Bronchial epithelial cell (primary cell): ENCODE data around the gene CTRL. TPM values are rescaled to one million over a fixed set of nuclear protein-coding genes. Genes with fewer than 3 reads are reported as not detected.
A peak's percentile ranks its signal among the peaks of the same experiment; 100 is the strongest.

Source experiments
- DNase-seq: peaks from one replicate; pipeline ENCODE4 v3.0.0-alpha.2; 2010; ENCODE audit warnings: low read depth
- FAIRE-seq: peaks from 2 replicates; lab custom pipeline; 2011; peaks lifted over from hg19 to GRCh38; lab: Jason Lieb, UNC
- H3K27me3 ChIP-seq: 2 replicates; pipeline ENCODE4 v1.5.1; 2011; ENCODE audit warnings: low read length; ENCODE audit not compliant: control insufficient read depth, insufficient read depth
- H3K36me3 ChIP-seq: 2 replicates; pipeline ENCODE4 v1.5.1; 2011; ENCODE audit warnings: low read length; ENCODE audit not compliant: control insufficient read depth, insufficient read depth
- H3K4me3 ChIP-seq: 2 replicates; pipeline ENCODE4 v1.5.1; 2011; ENCODE audit warnings: mild to moderate bottlenecking, low read depth, low read length, control low read depth
- total RNA-seq: library from RNA; depleted of rRNA; stranded (reverse); fragments of >200 nt; gene quantifications from 2 replicates; pipeline ENCODE4 v1.2.1, GENCODE V29; 2014
- TF ChIP-seq, protein P1 (sequence below): IDR thresholded peaks from 2 replicates; pipeline ENCODE4 v1.5.1; 2011; ENCODE audit warnings: mild to moderate bottlenecking, moderate library complexity, low read length, control low read depth, inconsistent platforms; ENCODE audit not compliant: insufficient read depth, severe bottlenecking

CTRL gene
- total RNA-seq, 1 donor from 2014 or later: 0.26 TPM

DNA sequence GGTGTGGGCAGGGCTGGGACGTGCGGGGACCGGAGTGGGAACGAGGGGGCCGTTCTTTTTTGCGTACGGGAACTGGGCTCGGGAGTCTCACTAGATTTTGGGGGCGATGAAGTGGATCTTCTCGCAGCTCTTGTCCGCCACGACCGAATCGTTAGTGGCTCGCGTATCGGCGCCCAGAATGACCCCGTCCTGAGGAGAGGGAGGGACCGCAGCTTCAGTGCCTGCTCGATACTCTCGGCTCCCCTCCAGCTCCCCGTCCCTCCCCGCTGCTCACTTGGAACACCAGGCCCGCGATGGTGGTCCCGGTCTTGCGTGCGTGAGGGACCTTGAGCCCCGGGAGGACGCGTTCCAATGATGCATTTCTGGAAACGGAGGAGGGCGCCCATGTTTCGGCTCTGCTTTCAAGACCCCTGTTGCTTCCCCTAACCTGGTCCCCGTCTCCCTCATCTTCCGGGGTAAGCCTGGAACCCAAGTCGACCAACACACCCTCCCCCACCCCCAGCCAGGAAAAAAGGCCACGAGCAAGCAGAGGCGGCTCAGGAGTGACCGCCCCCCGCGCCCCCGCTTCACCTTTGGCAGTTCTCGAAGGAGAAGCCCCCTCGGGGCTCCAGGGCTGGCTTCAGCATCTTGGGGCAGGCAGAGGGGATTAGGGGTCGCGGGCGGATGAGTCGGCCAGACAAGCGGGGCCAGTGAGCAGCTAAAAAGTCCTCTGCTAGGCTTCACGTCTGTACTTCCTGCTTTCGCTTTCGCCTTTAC is 4.6 kb upstream of the CTRL start, which contains the start of gene PSMB10:
Gene PSMB10, minus strand, starts transcription at position 727 of the 756 bp plus-strand sequence. Its CDS starts 101 bp downstream, at position 626.
- FAIRE-seq (no peak), DNase-seq (peak; percentile 29)
- Histone ChIP-seq H3K36me3 (peaks cover 3% of the 10 kb centered on the region), H3K27me3 (no peaks in the 10 kb centered on the region), H3K4me3 (peak within 1 kb of the TSS; percentile 97)
- TF ChIP-seq, protein P1, sequence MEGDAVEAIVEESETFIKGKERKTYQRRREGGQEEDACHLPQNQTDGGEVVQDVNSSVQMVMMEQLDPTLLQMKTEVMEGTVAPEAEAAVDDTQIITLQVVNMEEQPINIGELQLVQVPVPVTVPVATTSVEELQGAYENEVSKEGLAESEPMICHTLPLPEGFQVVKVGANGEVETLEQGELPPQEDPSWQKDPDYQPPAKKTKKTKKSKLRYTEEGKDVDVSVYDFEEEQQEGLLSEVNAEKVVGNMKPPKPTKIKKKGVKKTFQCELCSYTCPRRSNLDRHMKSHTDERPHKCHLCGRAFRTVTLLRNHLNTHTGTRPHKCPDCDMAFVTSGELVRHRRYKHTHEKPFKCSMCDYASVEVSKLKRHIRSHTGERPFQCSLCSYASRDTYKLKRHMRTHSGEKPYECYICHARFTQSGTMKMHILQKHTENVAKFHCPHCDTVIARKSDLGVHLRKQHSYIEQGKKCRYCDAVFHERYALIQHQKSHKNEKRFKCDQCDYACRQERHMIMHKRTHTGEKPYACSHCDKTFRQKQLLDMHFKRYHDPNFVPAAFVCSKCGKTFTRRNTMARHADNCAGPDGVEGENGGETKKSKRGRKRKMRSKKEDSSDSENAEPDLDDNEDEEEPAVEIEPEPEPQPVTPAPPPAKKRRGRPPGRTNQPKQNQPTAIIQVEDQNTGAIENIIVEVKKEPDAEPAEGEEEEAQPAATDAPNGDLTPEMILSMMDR: no peak

DNA sequence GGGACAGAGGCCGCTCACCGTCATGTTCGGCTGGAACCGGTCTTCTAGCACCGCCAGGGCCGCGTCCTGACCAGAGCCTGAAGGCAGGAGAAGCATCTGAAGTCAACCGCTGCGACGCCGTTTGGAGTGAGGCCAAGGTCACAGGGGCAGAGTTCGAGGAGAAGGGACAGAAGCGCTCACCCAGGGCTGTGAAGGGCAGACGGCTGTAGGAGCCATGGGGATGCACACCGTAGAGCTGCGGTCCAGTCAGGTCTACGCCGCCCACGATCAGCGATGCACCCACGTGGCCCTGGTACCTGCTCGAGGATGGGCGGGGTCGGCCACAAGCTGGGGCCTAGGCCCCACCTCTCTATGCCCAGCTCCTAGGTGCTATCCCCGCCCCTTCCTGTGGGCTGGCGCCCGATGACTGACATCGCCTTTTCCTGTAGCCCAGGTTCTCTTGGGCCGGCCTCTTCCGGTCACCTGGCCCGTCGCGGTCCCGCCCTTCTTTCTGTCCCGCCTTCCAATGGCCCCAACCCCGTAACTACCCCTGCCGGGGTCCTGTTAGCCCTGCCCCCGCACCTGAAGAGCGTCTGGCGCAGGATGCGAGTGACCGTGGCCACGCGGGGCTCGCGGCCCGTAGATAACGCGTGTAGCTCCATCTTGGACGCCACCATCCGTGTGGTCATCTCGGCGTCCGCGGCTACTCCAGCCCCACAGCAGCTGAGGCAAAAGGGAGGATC is 3.9 kb upstream of the CTRL start:
- Histone ChIP-seq H3K36me3 (peaks cover 3% of the 10 kb centered on the region), H3K4me3 (peak overlapping the region; percentile 97), H3K27me3 (no peaks in the 10 kb centered on the region)
- TF ChIP-seq, protein P1: no peak
- FAIRE-seq (peak; percentile 70), DNase-seq (peak; percentile 96)

DNA sequence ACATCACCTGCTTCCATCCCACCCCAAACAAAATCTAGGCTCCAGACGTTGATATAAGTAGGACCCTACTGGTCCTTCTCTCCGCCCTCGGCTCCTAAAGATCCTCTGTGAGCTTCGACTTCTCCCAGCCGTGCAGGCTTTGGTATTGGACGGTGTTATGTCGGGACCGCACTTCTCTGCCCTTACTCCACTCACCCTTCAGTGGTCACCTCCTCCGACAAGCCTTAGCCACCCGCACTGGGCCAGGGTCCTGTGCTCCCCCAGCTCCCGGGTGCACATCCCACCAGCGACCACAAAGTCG is 3.4 kb upstream of the CTRL start:
- TF ChIP-seq, protein P1: no peak
- peak overlapping the region; percentile 97 for H3K4me3 ChIP-seq
- DNase-seq (no peak), FAIRE-seq (no peak)
- H3K36me3 ChIP-seq: peaks cover 3% of the 10 kb centered on the region
- H3K27me3 ChIP-seq: no peaks in the 10 kb centered on the region

DNA sequence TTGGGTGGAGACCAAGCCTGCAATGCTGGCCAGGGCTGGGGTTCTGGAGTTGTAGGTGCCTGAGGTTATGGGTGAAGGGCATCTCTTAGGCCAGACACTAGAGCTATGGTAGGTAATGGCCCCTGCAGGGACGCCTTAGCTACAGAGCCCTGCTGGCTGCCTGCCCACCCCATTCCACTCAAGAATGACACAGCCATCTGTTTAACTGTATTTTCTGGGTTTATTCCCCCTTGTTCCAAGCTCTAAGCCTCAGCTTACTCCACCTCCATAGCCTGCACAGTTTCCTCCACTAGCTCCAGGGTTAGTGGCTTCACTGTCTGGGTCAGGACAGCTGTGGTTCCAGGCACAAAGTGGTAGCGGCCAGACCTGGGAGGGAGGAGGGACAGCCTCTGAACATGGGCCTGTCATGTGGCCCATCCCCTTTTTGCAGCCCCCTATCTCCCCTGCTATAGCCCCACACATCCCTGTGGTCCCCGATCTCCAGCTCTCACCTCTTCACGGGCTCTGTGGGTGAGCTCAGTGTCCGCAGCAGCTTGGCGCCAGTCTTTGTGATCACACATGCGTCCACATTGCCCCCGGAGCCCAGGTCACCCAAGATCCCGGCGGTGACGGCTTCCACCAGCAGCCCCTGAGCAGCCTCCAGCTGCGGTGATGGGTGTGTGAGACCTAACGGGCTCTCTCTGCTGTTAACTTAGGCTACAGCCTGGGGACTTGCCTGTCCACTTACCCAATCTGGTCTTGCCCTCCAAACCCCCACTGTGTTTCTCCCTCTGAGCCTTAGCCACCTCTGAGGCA is 2.8 kb upstream of the CTRL start:
- Histone ChIP-seq H3K36me3 (peaks cover 3% of the 10 kb centered on the region), H3K4me3 (no peak overlapping the region), H3K27me3 (no peaks in the 10 kb centered on the region)
- DNase-seq (no peak), FAIRE-seq (no peak)
- TF ChIP-seq, protein P1: no peak

DNA sequence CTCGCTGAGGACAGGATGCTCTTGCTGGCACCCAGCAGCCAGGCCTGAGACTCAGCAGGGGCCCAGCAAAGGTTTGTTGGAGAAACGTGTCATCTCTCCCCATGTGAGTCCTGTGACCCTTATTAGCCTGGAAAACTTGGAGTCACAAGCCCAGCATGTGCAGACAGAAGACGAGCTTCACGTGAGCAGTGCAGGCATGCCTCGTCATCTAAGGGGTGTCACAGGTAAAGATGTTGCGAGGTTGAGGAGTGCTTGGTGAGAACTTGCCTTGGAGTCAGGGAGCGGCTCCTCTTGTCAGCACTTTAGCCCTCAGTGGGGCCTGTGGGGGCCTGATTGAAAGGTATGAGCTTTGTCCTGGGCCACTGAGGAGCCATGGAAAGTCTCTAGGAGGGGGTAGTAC is 2.1 kb upstream of the CTRL start:
- Histone ChIP-seq H3K36me3 (peaks cover 5% of the 10 kb centered on the region), H3K27me3 (no peaks in the 10 kb centered on the region), H3K4me3 (no peak overlapping the region)
- DNase-seq (no peak), FAIRE-seq (no peak)
- TF ChIP-seq, protein P1: no peak
